ENCODE data around the gene DNAI4.

DNA sequence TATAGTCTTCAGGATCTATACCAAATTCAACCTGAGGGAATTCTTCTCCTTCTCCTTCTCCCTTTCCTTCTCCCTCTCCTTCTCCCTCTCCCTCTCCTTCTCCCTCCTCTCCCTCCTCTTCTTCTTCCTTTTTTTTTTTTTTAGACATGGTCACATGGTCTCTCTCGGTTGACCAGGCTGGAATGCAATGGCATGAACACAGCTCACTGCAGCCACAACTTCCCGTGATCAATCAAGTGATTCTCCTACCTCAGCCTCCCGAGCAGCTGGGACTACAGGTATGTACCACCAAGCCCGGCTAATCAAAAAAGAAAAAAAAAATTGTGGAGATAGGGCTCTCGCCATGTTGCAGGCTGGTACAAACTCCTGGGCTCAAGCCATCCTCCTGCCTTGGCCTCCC is 51.5 kb downstream of the DNAI4 start:
- TF ChIP-seq CTCF (conservative IDR thresholded peaks at IDR 0.05) (no peak), ZFX (IDR thresholded peaks at IDR 0.05) (no peak)

Measured in C4-2B (cell line).